K562 (cell line): Measurements from ENCODE around the gene BCAN. TPM values are rescaled to one million over a fixed set of nuclear protein-coding genes. Genes with fewer than 3 reads are reported as not detected.

Experiments used
- ATAC-seq: fragments of 200-7000 bp; cut with Tn5 transposase; 3 replicates; pipeline ENCODE4 v1.9.1; 2020; ENCODE audit warnings: moderate library complexity
- BruUV-seq: library from RNA; stranded (reverse); fragments of 400-500 nt; replicated peaks from 2 replicates; lab custom pipeline; 2021; lab: Mats Ljungman, UMichigan
- CTCF ChIA-PET: fragments of 300-600 bp; formaldehyde crosslinking; extraction: SDS; loops from one replicate; lab custom pipeline; 2021; ENCODE audit warnings: low intra/inter-chr PET ratio; lab: Yijun Ruan, JAX
- POLR2A ChIA-PET: fragments of 300-600, 350-650 bp; sonication (Branson Sonifier 250); formaldehyde crosslinking; extraction: SDS; loops from one replicate; lab custom pipeline; 2021; ENCODE audit warnings: antibody characterized with exemption, inconsistent platforms; lab: Yijun Ruan, JAX
- DNase-seq, 4 experiments: peaks; one replicate each; pipeline versions ENCODE4 v3.0.0 to v3.0.0-alpha.2; 2011 to 2018; ENCODE audit warnings: low spot score in 3 of 4, mixed read lengths in 3 of 4; ENCODE audit errors: extremely low read depth in 1 of 4
- FAIRE-seq: peaks from 2 replicates; lab custom pipeline; 2011; peaks lifted over from hg19 to GRCh38; lab: Jason Lieb, UNC
- H2AFZ ChIP-seq: 2 replicates; pipeline ENCODE4 v1.6.0; 2011; ENCODE audit warnings: low read depth, low read length, control low read depth, inconsistent platforms
- H3K27ac ChIP-seq: fragments of 200-600 bp; 3 replicates; pipeline ENCODE4 v1.8.0; 2011; ENCODE audit warnings: low read depth, mild to moderate bottlenecking, control low read depth, inconsistent platforms, low read length, moderate library complexity, mixed read lengths; ENCODE audit errors: extremely low read depth
- H3K27me3 ChIP-seq, 2 experiments: fragments of 300-600 bp in 1 of 2; 2 replicates in 1 of 2; 3 replicates in 1 of 2; pipeline versions ENCODE4 v1.6.0 to v1.8.0; 2011; ENCODE audit warnings: inconsistent platforms in 2 of 2, low read length in 2 of 2, mild to moderate bottlenecking in 1 of 2, mixed read lengths in 1 of 2, moderate library complexity in 1 of 2; ENCODE audit not compliant: control insufficient read depth in 2 of 2, insufficient read depth in 2 of 2
- H3K36me3 ChIP-seq: fragments of 300-600 bp; 3 replicates; pipeline ENCODE4 v1.8.0; 2011; ENCODE audit warnings: mild to moderate bottlenecking, low read length, inconsistent platforms; ENCODE audit not compliant: control insufficient read depth, insufficient read depth
- H3K4me1 ChIP-seq, 2 experiments: fragments of 200-600 bp in 1 of 2; replicated peaks in 1 of 2; 2 replicates in 1 of 2; 3 replicates in 1 of 2; pipeline versions ENCODE4 v1.5.1 to v1.8.0; 2011; ENCODE audit warnings: inconsistent platforms in 2 of 2, low read length in 2 of 2, mild to moderate bottlenecking in 1 of 2, mixed read lengths in 1 of 2, moderate library complexity in 1 of 2; ENCODE audit not compliant: control insufficient read depth in 2 of 2, insufficient read depth in 2 of 2
- H3K4me2 ChIP-seq: 2 replicates; pipeline ENCODE4 v1.6.1; 2011; ENCODE audit warnings: low read length, control low read depth, inconsistent platforms, mixed read lengths; ENCODE audit not compliant: insufficient read depth
- H3K4me3 ChIP-seq: fragments of 200-600 bp; sonication (generic), shearing (Covaris generic); 2 replicates; pipeline ENCODE4 v1.5.1; 2016; ENCODE audit warnings: control low read depth, inconsistent platforms
- H3K79me2 ChIP-seq: fragments of 200-600 bp; 3 replicates; pipeline ENCODE4 v1.8.0; 2011; ENCODE audit warnings: low read length, inconsistent platforms; ENCODE audit not compliant: control insufficient read depth, insufficient read depth
- H3K9ac ChIP-seq, 2 experiments: 2 replicates each; pipeline versions ENCODE4 v1.6.0 to v1.6.1; 2011; ENCODE audit warnings: low read depth in 2 of 2, low read length in 2 of 2, control low read depth in 1 of 2, inconsistent platforms in 1 of 2, mild to moderate bottlenecking in 1 of 2, mixed read lengths in 1 of 2; ENCODE audit not compliant: insufficient read depth in 1 of 2
- H3K9me1 ChIP-seq: one replicate; pipeline ENCODE4 v1.6.0; 2011; ENCODE audit warnings: inconsistent platforms, mild to moderate bottlenecking, low read length, moderate library complexity; ENCODE audit not compliant: control insufficient read depth, insufficient read depth
- H3K9me3 ChIP-seq: replicated peaks from 2 replicates; pipeline ENCODE4 v1.5.1; 2011; ENCODE audit warnings: low read depth, low read length, inconsistent platforms; ENCODE audit not compliant: control insufficient read depth, insufficient read depth
- H4K20me1 ChIP-seq: replicated peaks from 2 replicates; pipeline ENCODE4 v1.6.1; 2011; ENCODE audit warnings: low read length, inconsistent platforms, mixed read lengths; ENCODE audit not compliant: control insufficient read depth, insufficient read depth
- CBFA2T3 ChIP-seq: fragments of 450-650 bp; IDR thresholded peaks from 2 replicates; pipeline ENCODE4 v1.6.1; 2017
- CHD1 ChIP-seq: fragments of 200-600 bp; sonication (generic); IDR thresholded peaks from one replicate; pipeline ENCODE4 v1.6.1; 2012; ENCODE audit warnings: mild to moderate bottlenecking, moderate library complexity, low read length, inconsistent platforms
- ELF2 ChIP-seq: fragments of 250-450 bp; sonication (Bioruptor Pico); IDR thresholded peaks from 2 replicates; pipeline ENCODE4 v1.5.0; 2021; ENCODE audit warnings: mild to moderate bottlenecking
- ESRRB ChIP-seq: fragments of 250-450 bp; sonication (Bioruptor Pico); IDR thresholded peaks from 2 replicates; pipeline ENCODE4 v1.5.0; 2020; ENCODE audit warnings: mild to moderate bottlenecking, moderate library complexity, borderline replicate concordance
- FOXJ2 ChIP-seq: fragments of 200-800 bp; sonication (Bioruptor generic); IDR thresholded peaks from 2 replicates; pipeline ENCODE4 v1.6.1; 2016; ENCODE audit warnings: missing genetic modification characterization, missing compliant biosample characterization
- JUND ChIP-seq, 2 experiments: IDR thresholded peaks; 2 replicates in 1 of 2; 3 replicates in 1 of 2; pipeline ENCODE4 v1.6.1; 2011; ENCODE audit warnings: borderline replicate concordance in 2 of 2, low read depth in 2 of 2, low read length in 2 of 2, improper control_type of control experiment in 1 of 2, missing biosample characterization in 1 of 2, missing genetic modification characterization in 1 of 2, missing genetic modification reagents in 1 of 2
- MEF2A ChIP-seq: IDR thresholded peaks from 2 replicates; pipeline ENCODE4 v1.6.1; 2011; ENCODE audit warnings: low read depth, mild to moderate bottlenecking, low read length, moderate library complexity; ENCODE audit not compliant: control insufficient read depth
- NCOA1 ChIP-seq: fragments of 450-650 bp; IDR thresholded peaks from 2 replicates; pipeline ENCODE4 v1.6.1; 2016; ENCODE audit warnings: low read depth
- NFRKB ChIP-seq: fragments of 450-650 bp; IDR thresholded peaks from 2 replicates; pipeline ENCODE4 v1.6.1; 2016; ENCODE audit warnings: low read depth
- NUFIP1 ChIP-seq: fragments of 450-650 bp; IDR thresholded peaks from 2 replicates; pipeline ENCODE4 v1.6.1; 2018; ENCODE audit not compliant: partially characterized antibody
- RBM39 ChIP-seq: fragments of 200-400 bp; formaldehyde crosslinking; optimal IDR thresholded peaks from 2 replicates; pipeline ENCODE3; 2018; ENCODE audit warnings: low read depth, low read length
- ZBTB11 ChIP-seq, 3 experiments: fragments of 200-800 bp in 1 of 3; fragments of 250-450 bp in 1 of 3; fragments of 450-650 bp in 1 of 3; sonication (Bioruptor Pico) in 1 of 3; sonication (Bioruptor generic) in 1 of 3; formaldehyde crosslinking in 1 of 3; IDR thresholded peaks; 2 replicates each; pipeline versions ENCODE4 v1.6.1 to v1.8.0; 2016 to 2022; ENCODE audit warnings: mild to moderate bottlenecking in 2 of 3, missing genetic modification characterization in 2 of 3, missing compliant biosample characterization in 1 of 3, moderate library complexity in 1 of 3
- ZFP30 ChIP-seq: fragments of 250-450 bp; sonication (Bioruptor Pico); IDR thresholded peaks from 2 replicates; pipeline ENCODE4 v1.8.0; 2022; ENCODE audit warnings: moderate library complexity, mild to moderate bottlenecking, inconsistent platforms, borderline replicate concordance
- ZNF639 ChIP-seq, 2 experiments: fragments of 200-800 bp in 1 of 2; sonication (Bioruptor generic) in 1 of 2; sonication (generic) in 1 of 2; formaldehyde crosslinking in 1 of 2; IDR thresholded peaks in 1 of 2; conservative IDR thresholded peaks in 1 of 2; 2 replicates each; pipeline versions ENCODE4 v1.5.0 to v1.6.1; 2016 to 2020; ENCODE audit warnings: missing compliant biosample characterization in 1 of 2, missing genetic modification characterization in 1 of 2, missing genetic modification reagents in 1 of 2
- ZNF830 ChIP-seq: fragments of 250-450 bp; sonication (Bioruptor Pico); IDR thresholded peaks from 2 replicates; pipeline ENCODE4 v1.5.0; 2021; ENCODE audit warnings: mild to moderate bottlenecking
- WGBS: fragments of 100-300 bp; shearing (Covaris generic); methylation state at CpG from one replicate; pipeline ENCODE4 v1.1.6; 2016; ENCODE audit warnings: low coverage, mixed read lengths; ENCODE audit not compliant: insufficient coverage; ENCODE audit errors: missing lambda C conversion rate; 5-methylcytosine and 5-hydroxymethylcytosine counted together
- in situ Hi-C: fragments of 300-500 bp; cut with MboI; formaldehyde crosslinking; loops from 4 replicates; pipeline ENCODE4 v1.15.0; 2018; ENCODE audit warnings: inconsistent platforms, mixed read lengths
- intact Hi-C: fragments of 100-400 bp; cut with micrococcal nuclease; formaldehyde crosslinking; loops from 2 replicates; pipeline ENCODE4 v1.14.2; 2022
- polyA plus RNA-seq, 8 experiments: library from polyadenylated mRNA; depleted of rRNA in 4 of 8; stranded (reverse) in 5 of 8; unstranded in 3 of 8; fragments of >200 nt; fragmentation: Nextera tagmentation in 2 of 8; fragmentation: Illumina TruSeq in 1 of 8; extraction: Ambion mirVana in 2 of 8; extraction: Trizol in 1 of 8; gene quantifications; 2 replicates each; pipeline versions ENCODE4 v1.2.1 to v1.2.3, GENCODE V29; 2011 to 2014; ENCODE audit warnings: inconsistent platforms in 1 of 8, missing spikeins in 1 of 8
- total RNA-seq, 7 experiments: library from RNA; depleted of rRNA in 6 of 7; stranded (reverse); fragments of >200 nt in 6 of 7; fragmentation: Illumina TruSeq in 2 of 7; extraction: Trizol in 2 of 7; gene quantifications; 2 replicates each; pipeline versions ENCODE4 v1.2.1 to v1.2.3, GENCODE V29; 2011 to 2021; ENCODE audit warnings: low replicate concordance in 1 of 7

BCAN gene
- total and polyA plus RNA-seq, 9 of the 15 experiments (the other 6 are each of a cell fraction or from before 2014, with no cell fraction given): 0.04 to 0.33 (median 0.14) TPM; not detected in 5

- CTCF ChIA-PET: no interaction called here
- in situ Hi-C loops: no loop called here
- no TSS peak for BruUV-seq
- 7% methylated on average over 5 of the region's 5 CpGs for WGBS
- peak overlapping the region; percentile 84 for H2AFZ ChIP-seq
- peaks cover 17% of the 10 kb centered on the region for H4K20me1 ChIP-seq
- no peaks in the 10 kb centered on the region for H3K9me3 ChIP-seq
- no peak overlapping the region for H3K4me3 ChIP-seq
- H3K79me2 ChIP-seq: peaks cover 41% of the 10 kb centered on the region
- peak overlapping the region; percentile 100 for H3K4me2 ChIP-seq
- no peak for ATAC-seq
- peak overlapping the region; percentile 73 to 100; a peak in 3 of 4 replicates for H3K9ac ChIP-seq
- H3K36me3 ChIP-seq: peaks cover 20% of the 10 kb centered on the region; the same call in 2 of the 3 replicates
- H3K9me1 ChIP-seq: peaks cover 8% of the 10 kb centered on the region
- peak overlapping the region; percentile 100 for H3K27ac ChIP-seq
- H3K4me1 ChIP-seq: peaks cover 60 to 78% of the 10 kb centered on the region in 2 experiments
- peak; percentile 61 to 85 (median 66) for DNase-seq
- no peaks in the 10 kb centered on the region for H3K27me3 ChIP-seq
- FAIRE-seq: no peak
- POLR2A ChIA-PET: interaction anchor here (0.6 to 2.3 kb wide), 5 partner anchors 14 to 65 kb away, joined by 3 to 10 read pairs (median 3); partner anchors contain the start of genes METTL25B and NES
- intact Hi-C loops: no loop called here
- TF ChIP-seq ZFP30 (CRISPR knock-in tag) (no peak), ZNF830 (CRISPR knock-in tag) (no peak), JUND (IDR thresholded peaks at IDR 0.05; ENCODE audit: borderline replicate concordance, low read depth, low read length) (peak; percentile 52), JUND (tag; IDR thresholded peaks at IDR 0.05; ENCODE audit: borderline replicate concordance, low read depth, low read length) (no peak; the same call in 2 of the 3 replicates), NFRKB (peak; percentile 46; the same call in 1 of the 2 replicates), ELF2 (CRISPR knock-in tag) (no peak), MEF2A (peak; percentile 73; the same call in 1 of the 2 replicates), CBFA2T3 (peak; percentile 53), NUFIP1 (no peak), CHD1 (no peak), FOXJ2 (tag) (no peak), NCOA1 (no peak), RBM39 (no peak), ZNF639 (CRISPR knock-in tag; conservative IDR thresholded peaks at IDR 0.05 in 1 of 2, IDR thresholded peaks at IDR 0.05 in 1 of 2) (0 out of 4 replicates have a peak, but pooled peaks of 1 of the 2 experiments have one; percentile 17), ZBTB11 (CRISPR knock-in tag; IDR thresholded peaks at IDR 0.05) (peak in 1 of 3 experiments; percentile 37; a peak in 1 of 6 replicates), ESRRB (CRISPR knock-in tag) (no peak)
Observed at GRCh38 chr1:156663178-156663577, 21.3 kb downstream of the BCAN start.
